Measurements from ENCODE around the gene RETREG1.

- TF ChIP-seq CTCF (conservative IDR thresholded peaks at IDR 0.05; ENCODE audit: low read depth in 2 of 2) (no peak), JUNB (IDR thresholded peaks at IDR 0.05; ENCODE audit: unreplicated experiment) (no peak), ZNF114 (CRISPR knock-in tag; IDR thresholded peaks at IDR 0.05) (no peak), ETS1 (IDR thresholded peaks at IDR 0.05) (no peak), EZH2 (IDR thresholded peaks at IDR 0.05; ENCODE audit: low read depth, unreplicated experiment) (no peak), POLR2AphosphoS5 (IDR thresholded peaks at IDR 0.05; ENCODE audit: low read depth) (no peak), EZH2phosphoT487 (IDR thresholded peaks at IDR 0.05; ENCODE audit: unreplicated experiment) (no peak), REST (IDR thresholded peaks at IDR 0.05; ENCODE audit: unreplicated experiment) (no peak), CREB1 (CRISPR knock-in tag; IDR thresholded peaks at IDR 0.05; ENCODE audit: low read depth) (no peak)
Measured at GRCh38 chr5:16656561-16657191, 39.9 kb upstream of the RETREG1 start.

Measured in GM23338 (cell line).